GM19397 (cell line): Measurements from ENCODE around the gene FKBP1B.
A peak's percentile ranks its signal among the peaks of the same experiment; 100 is the strongest.
"Not testable (repeated sequence)": the region's sequence is repeated elsewhere in the genome, so short reads cannot be mapped to it uniquely, and the experiment has no call there.

Experiments used
- ATAC-seq: cut with Tn5 transposase; IDR thresholded peaks from one replicate; pipeline ENCODE4 v1.9.1; 2021; ENCODE audit warnings: mild to moderate bottlenecking, moderate library complexity; ENCODE audit not compliant: unreplicated experiment

The FKBP1B gene

DNA sequence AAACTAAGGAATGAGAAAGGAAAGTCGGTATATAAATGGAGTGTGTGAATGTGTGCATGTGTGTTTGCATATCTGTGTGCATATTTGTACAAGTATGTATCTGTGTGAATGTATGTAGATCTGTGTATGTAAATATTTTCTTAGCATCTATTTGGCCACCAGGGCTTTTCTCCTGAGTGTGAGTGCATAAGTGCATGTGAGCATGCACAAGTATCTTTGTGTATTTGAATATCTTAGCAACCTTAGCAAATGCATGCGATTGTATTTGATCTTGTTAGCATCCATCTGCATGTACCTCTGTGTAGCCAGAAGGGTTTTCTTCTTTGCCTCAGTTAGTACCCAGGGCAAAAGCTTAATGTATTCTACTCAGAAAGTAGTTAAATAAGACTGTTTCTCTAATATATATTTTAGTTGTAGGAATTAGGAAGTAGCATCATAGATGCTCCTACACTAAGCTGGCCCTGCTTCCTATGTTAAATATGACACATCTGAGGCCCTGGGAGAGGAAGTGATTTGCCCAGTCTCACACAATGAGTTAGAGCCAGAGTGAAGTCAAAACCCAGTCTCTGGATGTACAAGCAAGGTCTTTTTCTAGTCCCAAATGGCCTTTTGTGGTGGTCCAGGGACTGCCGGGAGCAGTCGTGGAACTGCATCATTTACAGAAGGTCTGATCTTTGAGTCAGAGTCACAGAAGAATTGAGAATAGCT, 9.2 kb downstream of the FKBP1B start:
- ATAC-seq: no peak

DNA sequence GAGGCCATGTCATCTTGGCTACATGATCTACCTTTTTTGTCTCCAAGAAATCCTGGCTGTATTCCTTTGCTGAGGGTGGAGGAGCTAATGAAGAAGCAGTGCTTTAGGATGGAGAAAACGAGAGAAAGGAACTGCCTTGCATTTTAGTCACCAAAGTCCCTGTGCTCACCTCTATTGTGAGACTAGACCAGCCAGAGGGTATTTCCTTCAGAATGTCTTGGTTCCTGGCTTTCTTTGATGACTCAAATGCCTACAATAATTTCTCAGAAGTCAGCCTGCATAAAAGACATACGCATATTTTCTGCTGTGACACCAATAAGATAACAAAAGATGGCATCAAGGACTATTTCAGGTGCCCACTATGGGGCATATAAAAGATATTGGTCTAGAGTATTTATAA, 15.8 kb downstream of the FKBP1B start:
- ATAC-seq: no peak

- no peak for ATAC-seq
Observed at GRCh38 chr2:24072259-24072658, 22.7 kb downstream of the FKBP1B start.

- no peak for ATAC-seq
Observed at GRCh38 chr2:24073816-24074215, 24.3 kb downstream of the FKBP1B start.

- ATAC-seq: no peak
Observed at GRCh38 chr2:24075259-24075658, 25.7 kb downstream of the FKBP1B start.

DNA sequence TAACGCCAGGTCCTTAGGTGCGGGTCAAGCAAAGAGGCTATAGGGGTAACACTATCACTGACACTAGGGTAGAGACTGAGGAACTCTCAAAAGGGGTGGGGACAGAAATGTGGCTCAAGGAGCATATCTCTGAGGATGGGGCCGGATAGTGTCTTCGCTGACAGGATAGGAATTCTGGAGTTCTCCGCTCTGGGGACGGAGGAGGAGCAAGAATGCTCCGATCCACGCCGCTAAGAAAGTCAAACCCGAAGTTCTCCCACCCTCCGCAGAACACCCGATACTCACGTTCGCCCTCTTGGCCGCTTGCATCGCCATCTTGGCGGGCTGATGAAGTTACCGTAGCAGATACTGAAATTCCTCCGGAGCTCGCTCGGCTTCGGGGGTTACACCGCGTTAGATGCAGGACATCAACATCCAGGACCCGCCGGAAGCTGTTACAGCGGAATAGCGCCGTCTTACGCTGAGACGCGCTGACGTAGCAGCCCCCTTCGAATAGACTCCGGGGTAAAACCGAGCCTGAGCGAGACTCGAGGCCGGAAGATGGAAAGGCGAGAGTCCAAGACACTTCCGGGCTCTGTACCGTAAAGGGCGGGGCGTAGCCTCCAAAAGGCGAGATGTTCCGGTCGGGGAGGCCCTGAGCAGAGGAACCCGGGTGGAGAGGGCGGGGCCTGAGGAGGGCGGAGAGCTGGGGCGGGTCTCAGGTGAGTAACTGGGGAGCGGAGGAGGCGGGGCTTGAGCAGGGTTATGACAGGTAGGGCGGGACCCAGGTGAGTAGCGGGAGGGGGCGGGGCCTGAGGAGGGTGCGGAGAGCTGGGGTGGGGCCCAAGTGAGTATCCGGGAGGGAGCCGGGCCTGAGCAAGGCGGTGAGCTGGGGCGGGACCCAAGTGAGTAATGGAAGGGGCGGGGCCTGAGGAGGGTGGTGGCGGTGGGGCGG, 26.6 kb downstream of the FKBP1B start, which contains the start of gene SF3B6:
Gene SF3B6 (minus strand): TSS at position 412 of the 934 bp plus-strand sequence. CDS start 97 bp downstream, at position 315.
- peak; percentile 94 for ATAC-seq

DNA sequence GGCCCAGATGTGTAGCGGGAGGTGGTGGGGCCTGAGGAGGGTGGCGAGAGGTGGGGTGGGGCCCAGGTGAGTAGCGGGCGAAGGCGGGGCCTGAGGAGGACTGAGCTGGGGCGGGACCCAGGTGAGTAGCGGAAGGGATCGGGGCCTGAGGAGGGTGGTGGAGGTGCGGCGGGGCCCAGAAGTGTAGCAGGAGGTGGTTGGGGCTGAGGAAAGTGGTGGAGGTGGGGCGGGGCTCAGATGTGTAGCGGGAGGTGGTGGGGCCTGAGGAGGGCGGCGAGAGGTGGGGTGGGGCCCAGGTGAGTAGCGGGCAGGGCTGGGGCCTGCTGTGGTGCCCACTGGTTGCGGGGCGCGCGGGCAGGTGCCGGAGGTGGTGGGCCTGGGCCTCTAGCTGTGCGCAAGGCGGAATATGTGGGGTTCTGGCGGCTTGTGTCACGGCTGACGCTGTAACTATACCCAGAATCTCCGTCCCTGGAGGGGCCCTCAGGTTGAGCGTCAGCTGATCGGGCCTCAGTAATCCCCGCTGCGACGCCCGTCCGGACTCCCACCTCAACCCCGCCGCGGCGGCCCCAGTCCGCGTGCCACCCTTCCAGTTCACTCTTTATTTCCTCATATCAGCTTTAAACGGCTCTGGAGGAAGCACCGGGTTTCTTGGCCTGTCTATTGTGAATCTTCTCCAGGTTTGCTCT, 27.5 kb downstream of the FKBP1B start:
- ATAC-seq: peak; percentile 18

GRCh38 chr2:24077535-24077877, 28.0 kb downstream of the FKBP1B start:
- no peak for ATAC-seq

- ATAC-seq: no peak
Observed at GRCh38 chr2:24077879-24078278, 28.3 kb downstream of the FKBP1B start.

DNA sequence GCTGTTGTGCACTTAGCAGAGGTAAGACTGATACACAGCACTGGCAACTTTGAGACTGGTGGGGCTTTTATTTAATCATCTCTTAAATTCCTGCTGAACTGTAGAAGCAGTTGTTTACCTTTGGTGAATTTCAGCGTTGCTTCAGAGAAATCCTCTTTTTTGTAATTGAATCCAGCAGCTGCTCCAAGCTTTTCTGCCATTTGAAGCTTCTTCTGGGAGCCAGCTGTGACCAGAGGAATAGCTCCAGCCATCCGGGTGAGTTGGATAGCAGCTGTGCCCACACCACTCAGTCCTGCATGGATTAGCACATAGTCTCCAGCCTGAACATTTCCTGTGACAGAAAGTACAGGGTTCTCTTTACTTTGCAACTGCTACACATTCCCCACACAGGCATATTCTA, 31.2 kb downstream of the FKBP1B start:
- ATAC-seq: no peak

DNA sequence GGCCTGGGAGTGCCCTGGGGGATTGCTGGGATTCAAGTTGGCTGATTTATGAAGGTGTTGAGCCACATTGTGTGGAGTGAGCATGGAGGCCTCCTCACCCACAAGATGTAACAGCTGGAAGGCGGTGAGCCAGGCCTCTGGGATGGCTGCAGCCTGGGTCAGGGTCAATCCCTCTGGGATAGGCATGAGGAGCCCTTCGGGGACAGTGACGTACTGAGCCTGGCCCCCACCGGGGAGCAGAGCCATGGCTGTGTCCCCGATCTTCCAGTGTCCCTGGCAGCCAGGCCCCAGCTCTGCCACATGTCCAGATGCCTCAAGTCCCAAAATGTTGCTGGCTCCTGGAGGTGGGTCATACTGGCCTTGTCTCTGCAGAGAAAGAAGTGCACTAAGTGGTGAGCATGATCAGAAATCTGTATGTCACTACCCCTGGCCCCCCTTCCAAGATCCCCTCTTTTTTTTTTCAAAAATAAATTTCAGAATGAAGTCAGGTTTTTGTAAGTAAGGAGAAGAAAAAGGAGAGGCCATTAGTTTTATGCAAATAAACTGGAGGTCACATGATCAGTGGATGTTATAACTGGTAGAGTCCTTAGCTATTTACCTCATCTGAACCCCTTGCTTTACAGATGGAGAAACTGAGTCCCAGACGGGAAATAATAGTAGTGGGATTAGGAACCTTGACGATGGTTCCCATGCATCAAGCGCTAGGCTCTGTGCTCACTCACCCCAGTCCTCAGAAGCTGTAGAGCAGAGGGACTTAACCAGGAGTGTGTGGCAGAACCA, 33.4 kb downstream of the FKBP1B start:
- no peak for ATAC-seq

DNA sequence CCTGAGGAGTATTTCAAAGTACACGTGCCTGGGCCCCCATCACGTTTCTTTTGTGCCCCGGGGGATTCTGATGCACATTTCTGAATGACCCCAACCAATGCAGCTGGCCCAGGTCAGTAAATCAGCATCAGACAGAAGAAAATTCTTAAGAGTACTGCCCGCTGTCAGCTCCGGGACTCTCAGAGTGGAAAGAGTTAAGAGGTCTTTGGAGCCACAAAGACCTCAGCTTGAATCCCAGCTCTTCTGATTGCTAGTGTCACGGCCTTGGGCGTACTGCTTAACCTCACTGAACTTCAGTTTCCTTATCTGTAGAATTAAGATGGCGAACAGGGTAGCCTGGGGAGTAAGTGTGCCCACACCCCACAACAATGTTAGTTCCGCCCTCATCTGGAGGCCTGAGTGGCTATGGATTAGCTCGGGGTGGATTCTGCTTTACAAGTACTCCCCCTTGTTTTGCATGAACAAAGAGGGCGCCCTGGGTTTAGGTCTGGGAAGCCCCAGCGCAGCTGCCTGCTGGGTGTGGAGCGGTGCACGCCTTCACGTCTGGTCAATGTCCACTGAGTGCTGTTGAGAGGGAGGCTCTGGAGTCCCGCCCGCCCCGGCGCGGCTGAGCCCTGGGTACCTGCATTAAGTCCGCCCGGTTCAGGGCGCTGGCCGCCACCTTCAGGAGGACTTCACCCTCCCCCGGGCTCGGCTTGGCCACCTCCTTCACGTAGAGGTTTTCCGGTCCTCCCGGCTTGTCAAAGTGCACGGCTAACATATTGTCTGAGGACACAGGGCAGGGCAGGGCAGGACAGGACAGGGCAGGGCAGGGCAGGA, 34.2 kb downstream of the FKBP1B start:
- ATAC-seq: peak; percentile 72

- peak; percentile 84 for ATAC-seq
Observed at GRCh38 chr2:24084386-24085199, 35.1 kb downstream of the FKBP1B start, which contains the start of gene TP53I3. TP53I3 (minus strand) TSS chr2:24084834; CDS start chr2:24084326, 508 bp downstream.

- ATAC-seq: no peak
Observed at GRCh38 chr2:24085200-24085489, 35.6 kb downstream of the FKBP1B start.

DNA sequence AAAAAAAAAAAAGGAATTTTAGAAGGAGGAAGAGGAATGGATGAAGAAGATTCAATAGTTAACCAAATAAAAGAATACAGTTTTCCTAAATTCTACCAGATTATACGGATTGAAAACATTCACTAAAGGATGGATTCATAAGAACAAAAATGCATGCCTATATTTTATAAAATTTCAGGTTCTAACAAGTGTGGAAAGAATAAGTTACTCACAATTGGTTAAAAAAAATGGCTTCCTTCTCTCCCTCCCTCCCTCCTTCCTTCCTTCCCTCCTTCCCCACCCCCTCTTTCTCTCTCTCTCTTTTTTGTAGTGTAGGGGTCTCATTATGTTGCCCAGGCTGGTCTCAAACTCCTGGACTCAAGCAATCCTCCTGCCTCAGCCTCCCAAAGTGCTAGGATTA, 36.7 kb downstream of the FKBP1B start:
- no peak for ATAC-seq

- ATAC-seq: no peak
Observed at GRCh38 chr2:24087032-24087431, 37.5 kb downstream of the FKBP1B start.

DNA sequence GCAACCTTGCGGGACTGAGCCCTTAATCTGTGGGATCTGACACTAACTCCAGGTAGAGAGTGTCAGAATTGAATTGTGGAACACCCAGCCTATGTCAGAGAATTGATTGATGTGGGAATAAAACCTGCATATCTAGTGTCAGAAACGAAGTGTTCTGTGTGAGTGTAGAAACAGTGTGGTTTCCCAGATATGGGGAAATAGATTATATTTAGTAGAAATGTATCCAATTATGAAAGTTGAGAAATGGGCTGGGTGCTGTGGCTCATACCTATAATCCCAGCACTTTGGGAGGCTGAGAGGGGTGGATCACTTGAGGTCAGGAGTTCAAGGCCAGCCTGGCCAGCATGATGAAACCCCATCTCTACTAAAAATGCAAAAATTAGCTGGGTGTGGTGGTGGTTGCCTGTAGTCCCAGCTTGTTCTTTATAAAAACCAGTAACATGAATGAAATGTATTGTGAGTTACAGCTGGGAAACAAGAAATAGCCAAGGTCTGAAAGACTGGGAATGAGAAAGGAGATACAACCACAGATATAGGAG, 39.3 kb downstream of the FKBP1B start:
- ATAC-seq: no peak

GRCh38 chr2:24093270-24093669, 43.7 kb downstream of the FKBP1B start:
- not testable (repeated sequence) for ATAC-seq

DNA sequence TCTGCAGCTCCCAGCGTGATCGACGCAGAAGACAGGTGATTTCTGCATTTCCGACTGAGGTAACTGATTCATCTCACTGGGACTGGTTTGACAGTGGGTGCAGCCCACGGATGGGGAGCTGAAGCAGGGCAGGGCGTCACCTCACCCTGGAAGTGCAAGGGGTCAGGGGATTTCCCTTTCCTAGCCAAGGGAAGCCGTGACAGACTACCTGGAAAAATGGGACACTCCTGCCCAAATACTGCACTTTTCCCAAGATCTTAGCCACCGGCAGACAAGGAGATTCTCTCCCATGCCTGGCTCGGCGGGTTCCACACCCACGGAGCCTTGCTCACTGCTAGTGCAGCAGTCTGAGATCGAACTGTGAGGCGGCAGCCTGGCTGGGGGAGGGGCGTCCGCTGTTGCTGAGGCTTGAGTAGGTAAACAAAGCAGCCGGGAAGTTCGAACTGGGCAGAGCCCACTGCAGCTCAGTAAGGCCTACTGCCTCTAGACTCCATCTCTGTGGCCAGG, 45.7 kb downstream of the FKBP1B start:
- ATAC-seq: not testable (repeated sequence)
